NK-92 (cell line): ENCODE measurements around the gene SOX5.
"Not testable (repeated sequence)": the region's sequence is repeated elsewhere in the genome, so short reads cannot be mapped to it uniquely, and the experiment has no call there.

Experiments used
- DNase-seq: peaks from one replicate; lab custom pipeline; 2025; ENCODE audit not compliant: unreplicated experiment; lab: John Stamatoyannopoulos, UW

The SOX5 gene

DNA sequence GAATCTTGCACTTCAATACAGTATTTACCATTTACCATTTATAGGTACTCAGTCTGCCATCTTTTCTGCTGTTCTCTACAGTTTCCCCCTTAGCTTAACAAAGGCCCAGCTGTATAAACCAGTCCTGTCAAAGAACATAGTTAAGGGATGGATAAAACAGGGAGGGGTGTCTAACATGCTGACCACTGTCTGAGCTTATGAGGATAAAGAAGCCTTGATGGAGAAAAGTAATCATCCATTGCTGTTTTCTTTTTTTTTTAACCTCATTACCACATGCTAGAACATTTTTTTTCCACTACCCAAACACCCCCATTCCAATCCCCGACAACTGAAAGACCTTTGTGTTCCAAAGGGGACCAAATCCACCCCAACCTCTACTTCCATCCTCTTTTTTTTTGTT, 39.9 kb downstream of the SOX5 start:
- DNase-seq, result no peak

- DNase-seq, result no peak
Observed at GRCh38 chr12:23906329-23906728, 43.1 kb downstream of the SOX5 start.

DNA sequence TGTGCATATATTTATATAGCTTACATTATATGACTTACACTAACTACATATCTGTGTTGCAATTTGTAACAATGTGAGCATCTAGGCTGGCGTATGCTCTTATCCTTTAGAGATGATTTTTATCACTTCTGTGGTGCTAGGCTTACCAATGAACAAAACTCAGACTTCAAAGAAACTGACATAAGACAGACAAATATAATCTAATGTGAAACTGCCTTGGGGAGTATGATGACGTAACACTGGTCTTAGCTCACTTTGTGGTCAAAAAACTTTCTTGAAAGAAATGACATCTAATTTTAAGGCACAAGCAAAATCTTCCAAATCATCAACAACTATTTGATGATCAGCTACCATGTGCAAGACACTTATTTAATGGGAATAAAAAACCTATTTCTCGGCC, 50.0 kb downstream of the SOX5 start:
- no peak for DNase-seq

DNA sequence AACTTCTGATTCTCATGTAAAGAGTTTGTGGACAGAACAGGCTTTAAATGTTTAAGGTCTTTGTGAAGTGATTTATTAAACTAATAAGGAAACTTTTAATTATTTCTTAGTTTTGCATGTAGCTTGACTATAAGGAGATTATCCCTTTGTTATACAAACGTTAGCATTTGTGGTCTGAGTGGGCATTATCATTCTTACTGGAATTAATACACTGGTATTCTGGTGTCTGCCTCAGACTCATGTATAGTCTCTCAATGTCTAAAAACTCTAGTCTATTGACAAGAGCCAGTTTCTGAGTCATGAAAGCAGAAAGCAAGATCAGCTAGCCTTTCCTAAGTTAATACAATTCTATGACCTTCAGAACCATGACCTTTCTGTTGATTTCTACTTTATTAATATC, 51.3 kb downstream of the SOX5 start:
- DNase-seq, result no peak

- DNase-seq, result no peak
Observed at GRCh38 chr12:23895792-23896218, 53.7 kb downstream of the SOX5 start.

- no peak for DNase-seq
Observed at GRCh38 chr12:23893611-23894010, 55.9 kb downstream of the SOX5 start.

- DNase-seq, result no peak
Observed at GRCh38 chr12:23891115-23891514, 58.4 kb downstream of the SOX5 start.

DNA sequence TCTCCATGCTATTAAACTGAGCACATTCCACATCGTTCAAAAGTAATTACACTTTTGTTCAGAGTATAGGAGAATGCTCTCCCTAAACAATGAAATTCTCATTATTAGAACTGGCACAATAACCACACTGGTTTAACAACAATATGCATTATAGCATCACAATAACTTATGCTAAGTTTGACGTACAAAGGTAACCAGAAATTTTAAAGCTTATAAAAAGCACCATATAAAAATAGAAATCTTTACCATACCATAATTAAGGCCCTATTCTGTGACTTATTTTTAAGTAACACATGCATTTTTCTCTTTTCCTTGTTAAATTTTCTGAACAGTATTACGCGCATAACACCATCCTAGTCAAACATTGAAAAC, 60.4 kb downstream of the SOX5 start:
- DNase-seq, result no peak

GRCh38 chr12:23888396-23889068, 60.9 kb downstream of the SOX5 start:
- DNase-seq, result no peak

GRCh38 chr12:23887055-23887835, 62.2 kb downstream of the SOX5 start:
- no peak for DNase-seq

- DNase-seq, result no peak
Observed at GRCh38 chr12:23885394-23885793, 64.1 kb downstream of the SOX5 start.

DNA sequence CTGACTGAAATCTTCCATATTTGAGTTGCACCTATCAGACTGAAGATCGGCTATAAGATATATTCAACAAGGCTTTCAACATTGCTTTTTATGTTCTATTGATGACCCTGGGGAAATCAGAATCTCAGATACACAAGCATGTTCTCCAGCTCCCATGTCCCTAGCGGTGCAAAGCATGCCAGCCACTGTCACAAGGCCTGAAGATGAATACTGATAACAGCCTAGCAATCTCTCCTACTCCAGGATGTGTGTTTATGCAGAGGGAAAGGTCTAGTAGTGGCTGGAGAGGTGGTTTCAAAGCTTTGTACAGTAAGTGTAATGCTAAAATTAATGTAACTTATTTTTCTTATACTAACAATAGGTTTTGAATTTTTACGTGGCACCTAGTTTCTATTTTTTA, 64.6 kb downstream of the SOX5 start:
- no peak for DNase-seq

DNA sequence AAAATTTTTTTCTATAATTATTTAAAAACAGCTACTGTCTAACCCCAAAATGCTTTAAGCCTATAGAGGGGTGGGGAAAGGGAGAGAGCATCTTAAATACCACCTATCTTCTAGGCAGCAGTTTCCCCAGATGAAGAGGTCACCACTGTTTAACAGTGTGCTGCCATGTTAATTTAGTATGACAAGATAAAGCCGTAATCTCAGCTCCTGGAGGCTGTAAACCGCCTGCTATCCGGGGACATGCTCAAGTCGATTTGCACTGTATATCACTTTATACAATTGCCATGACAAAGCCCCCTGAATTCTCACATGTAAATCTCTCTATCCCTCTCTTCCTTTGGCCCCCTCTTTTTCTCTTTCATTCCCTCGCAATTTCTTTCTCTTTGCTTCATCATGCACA, 68.5 kb downstream of the SOX5 start:
- DNase-seq, result no peak

GRCh38 chr12:23876618-23877017, 72.9 kb downstream of the SOX5 start:
- not testable (repeated sequence) for DNase-seq

DNA sequence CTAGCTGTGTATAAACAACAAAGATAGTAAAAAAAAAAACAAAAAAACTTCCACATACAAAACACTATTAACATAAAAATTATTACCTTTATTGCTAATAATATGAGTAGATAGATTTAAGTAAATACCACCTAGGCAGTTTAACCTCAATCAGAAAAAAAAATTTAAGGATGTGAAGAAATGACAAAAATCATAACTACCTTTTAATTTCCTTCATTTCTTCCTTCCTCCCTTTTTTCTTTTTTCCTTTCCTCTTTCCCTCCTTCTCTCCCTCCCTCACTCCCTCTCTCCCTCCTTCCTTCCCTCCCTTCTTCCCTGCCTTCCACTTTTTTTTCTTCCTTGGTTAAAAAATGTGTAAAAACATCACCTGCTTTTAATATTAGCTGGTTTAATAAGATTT, 81.7 kb downstream of the SOX5 start:
- no peak for DNase-seq

- no peak for DNase-seq
Observed at GRCh38 chr12:23862701-23863100, 86.8 kb downstream of the SOX5 start.

GRCh38 chr12:23860019-23860418, 89.5 kb downstream of the SOX5 start:
- no peak for DNase-seq

GRCh38 chr12:23857178-23857577, 92.3 kb downstream of the SOX5 start:
- no peak for DNase-seq

DNA sequence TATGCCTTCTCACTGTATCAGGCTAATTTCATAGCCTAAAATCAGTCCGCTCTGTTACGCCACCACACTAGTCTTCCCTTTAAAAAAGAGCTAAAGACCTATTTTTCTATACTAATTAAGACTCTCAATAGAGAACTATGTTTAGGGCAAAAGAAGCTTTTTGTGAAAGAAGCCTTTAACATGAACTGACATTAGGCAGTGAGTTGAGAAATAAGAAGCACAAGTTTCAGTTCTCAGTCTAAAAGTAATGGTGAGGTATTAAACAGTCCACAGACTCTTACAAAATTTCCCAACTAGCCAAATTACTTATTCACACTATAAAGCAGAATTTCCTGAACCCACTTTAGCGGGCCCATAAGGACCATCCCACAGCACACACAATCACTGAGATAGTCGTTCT, 93.7 kb downstream of the SOX5 start:
- no peak for DNase-seq

DNA sequence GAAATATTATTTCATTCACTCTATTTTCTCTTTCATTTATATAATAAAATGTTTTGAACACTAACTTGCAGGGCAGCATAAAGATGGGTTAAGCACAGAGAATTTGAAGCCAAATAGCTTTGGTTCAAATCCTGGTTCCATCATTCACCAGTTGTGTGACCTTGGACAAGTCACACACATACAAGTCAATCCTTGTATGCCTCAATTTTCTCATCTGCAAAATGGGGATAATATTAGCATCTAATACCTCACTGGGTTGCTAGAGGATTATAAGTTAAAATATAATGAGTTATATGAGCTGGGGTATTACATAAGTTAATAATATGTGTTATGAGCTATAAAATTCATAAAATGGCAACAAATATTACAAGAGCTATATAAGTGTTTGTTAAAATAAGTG, 94.9 kb downstream of the SOX5 start:
- DNase-seq, result no peak

DNA sequence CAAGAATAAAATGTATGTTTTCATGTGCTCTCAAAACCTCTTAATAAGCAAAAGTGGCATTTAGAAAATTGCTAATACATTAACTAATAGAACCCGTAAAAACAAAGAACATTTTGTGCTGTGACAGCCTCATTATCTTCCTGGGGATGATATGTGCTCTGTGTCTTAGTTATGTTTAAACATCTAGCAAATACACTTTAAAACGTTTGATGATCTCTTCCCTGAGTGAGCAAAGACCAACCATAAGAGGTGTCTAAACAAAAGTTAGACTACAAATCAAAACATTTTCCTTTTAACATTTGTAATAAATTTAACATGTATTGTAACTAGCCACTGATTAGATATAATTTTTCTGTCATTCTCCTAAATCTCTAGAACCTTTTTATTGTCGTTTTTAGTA, 95.8 kb downstream of the SOX5 start:
- no peak for DNase-seq

DNA sequence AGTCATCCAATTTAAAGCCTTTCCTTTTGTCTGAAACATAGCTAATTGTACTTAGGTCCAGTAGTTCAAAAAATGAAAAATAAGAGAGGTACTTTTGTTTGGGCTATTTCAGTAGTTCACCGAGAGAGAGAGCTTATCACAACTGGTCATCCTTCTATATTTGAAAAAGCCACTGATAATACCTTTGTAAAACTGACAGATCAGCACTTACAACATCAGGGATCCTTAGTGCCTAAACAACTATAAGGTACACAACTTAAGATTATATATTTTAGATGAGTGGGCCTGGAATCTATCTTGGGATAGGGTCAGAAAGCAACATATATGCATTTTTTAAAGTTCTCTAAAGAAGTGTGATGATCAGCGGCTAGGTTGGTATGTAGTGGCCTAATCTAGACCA, 97.9 kb downstream of the SOX5 start:
- no peak for DNase-seq

GRCh38 chr12:23847857-23848256, 101.6 kb downstream of the SOX5 start:
- no peak for DNase-seq
